Heart right ventricle (tissue), 16 donors: ENCODE data around the gene RRAS2. TPM values are rescaled to one million over a fixed set of nuclear protein-coding genes. Genes with fewer than 3 reads are reported as not detected.

Source experiments
- ATAC-seq, 8 donors: fragments of 200-7000 bp; cut with Tn5 transposase; one replicate each; pipeline ENCODE4 v1.9.1; 2020; ENCODE audit warnings: mild to moderate bottlenecking in 8 of 8, moderate library complexity in 8 of 8, moderate number of reproducible peaks in 1 of 8
- DNase-seq, 2 donors: peaks; one replicate each; pipeline ENCODE4 v3.0.0-alpha.2; 2020
- H3K27ac ChIP-seq, 10 donors: fragments of 200-600 bp; sonication (generic) in 2 of 10; one replicate each; pipeline versions ENCODE4 v1.5.0 to v1.8.0; 2020 to 2022; ENCODE audit warnings: mild to moderate bottlenecking in 3 of 10
- H3K27me3 ChIP-seq, 7 donors: fragments of 200-600 bp; one replicate each; pipeline ENCODE4 v1.8.0; 2021 to 2022; ENCODE audit warnings: mild to moderate bottlenecking in 2 of 7
- H3K36me3 ChIP-seq, 9 donors: fragments of 200-600 bp; sonication (generic) in 1 of 9; one replicate each; pipeline versions ENCODE4 v1.5.0 to v1.8.0; 2020 to 2022; ENCODE audit warnings: mild to moderate bottlenecking in 2 of 9
- H3K4me1 ChIP-seq, 9 donors: fragments of 200-600 bp; sonication (generic) in 1 of 9; one replicate each; pipeline versions ENCODE4 v1.5.0 to v1.8.0; 2020 to 2022; ENCODE audit warnings: mild to moderate bottlenecking in 4 of 9
- H3K4me3 ChIP-seq, 10 donors: fragments of 200-600 bp; sonication (generic) in 2 of 10; one replicate each; pipeline versions ENCODE4 v1.5.0 to v1.8.0; 2020 to 2022; ENCODE audit warnings: mild to moderate bottlenecking in 7 of 10, moderate library complexity in 2 of 10
- H3K9me3 ChIP-seq, 11 donors: fragments of 200-600 bp in 10 of 11; sonication (generic) in 2 of 11; one replicate each; pipeline versions ENCODE4 v1.5.0 to v1.8.0; 2013 to 2022; ENCODE audit warnings: mild to moderate bottlenecking in 2 of 11, control low read depth in 1 of 11, moderate library complexity in 1 of 11
- CTCF ChIP-seq, 9 donors: fragments of 200-600 bp; sonication (generic) in 2 of 9; IDR thresholded peaks; one replicate each; pipeline versions ENCODE4 v1.5.0 to v1.8.0; 2021 to 2022; ENCODE audit warnings: antibody characterized with exemption in 9 of 9, mild to moderate bottlenecking in 5 of 9, moderate library complexity in 1 of 9
- WGBS, 2 donors: extraction: QIAGEN DNeasy Blood & Tissue Kit; methylation state at CpG; one replicate each; pipeline ENCODE4 v1.1.7; 2013; ENCODE audit warnings: inconsistent platforms in 1 of 2; 5-methylcytosine and 5-hydroxymethylcytosine counted together
- intact Hi-C, 10 donors: fragments of 100-400 bp; cut with DNase I; formaldehyde crosslinking; loops; one replicate each; pipeline versions ENCODE4 v1.11.1 to v1.14.2; 2022
- polyA plus RNA-seq, 2 donors: library from polyadenylated mRNA; stranded (reverse); fragments of 200-250 nt; gene quantifications; one replicate each; pipeline ENCODE4 v1.2.3, GENCODE V29; 2013
- total RNA-seq, 10 donors: library from RNA; stranded (reverse); fragmentation: NEBNext Ultra II Directional in 3 of 10; extraction: Animal tissue kit (Norgen Biotek cat#: 25700) in 3 of 10; gene quantifications; one replicate each; pipeline versions ENCODE4 v1.2.1 to v1.2.4, GENCODE V29; 2021 to 2023
- donor health status: Arrhythmogenic right ventricular cardiomyopathy.
- donor health status: ischemic (EF 13 %, LVEDD 7.1; RV severe dilation, severe dysfunction).
- donor health status: healthy with polysubstance abuse.
- donor health status: DM: no; HTN: yes; CAD: no.
- donor health status: DM: no; HTN: no; CAD: no.
- donor health status: ischemic (EF 25% LVEDD 6.9; RV normal size, moderate dysfunction).
- donor health status: ischemic (EF 25% LVEDD 5.7; RV mildly dilated, moderate dysfunction).
- donor health status: healthy.
- donor health status: DM: yes; HTN: yes; CAD: no.
- donor health status: Ischemic cardiomyopathy.
- donor health status: ischemic (EF 35%, LVEDD 5.7; RV mildly dilated, moderate dysfunction).
- donor health status: nonischemic (EF 11% LVEDD 7.7; RV severe dilation, severe dysfunction).
- donor health status: DM: yes; HTN: yes; CAD: no.
- donor health status: PGD.
- donor health status: ischemic (EF 29% LVEDD 5.4; RV normal size, mild dysfunction).
- donor health status: nonischemic (EF 23%, LVEDD 6.1; RV moderate dilation, normal function).

RRAS2 gene
- total and polyA plus RNA-seq, 12 donors = 20.8 to 142 (median 37.3) TPM

- ATAC-seq (peak; percentile 17 to 69 (median 48)), DNase-seq (peak; percentile 46 to 51)
- Histone ChIP-seq H3K4me1 (peaks cover 0 to 20% (median 5%) of the 10 kb centered on the region in 9 donors), H3K36me3 (no peaks in the 10 kb centered on the region), H3K27ac (no peak overlapping the region), H3K9me3 (no peaks in the 10 kb centered on the region), H3K4me3 (no peak overlapping the region), H3K27me3 (peaks cover 0 to 59% (median 16%) of the 10 kb centered on the region in 7 donors)
- TF ChIP-seq CTCF (IDR thresholded peaks at IDR 0.05) = peak; percentile 83 to 95 (median 91)
- 33 to 36% methylated on average over 10 of the region's 10 CpGs for WGBS, 2 donors
- intact Hi-C loops = loop anchor here (1.0 to 10.0 kb wide), 10 partner anchors 95 to 765 kb away; no protein-coding TSS in a partner anchor
Measured at GRCh38 chr11:14249121-14249963, 109.6 kb downstream of the RRAS2 start.

GRCh38 chr11:14248580-14248981 lies 110.4 kb downstream of the RRAS2 start:
- H3K27ac ChIP-seq = no peak overlapping the region
- H3K27me3 ChIP-seq = peaks cover 0 to 63% (median 16%) of the 10 kb centered on the region in 7 donors
- DNase-seq (no peak), ATAC-seq (peak in 2 of 8 donors; percentile 37 to 40)
- intact Hi-C loops = loop anchor here in 9 of 10 donors (2.0 to 10.0 kb wide), 8 partner anchors 94 to 764 kb away; no protein-coding TSS in a partner anchor
- H3K9me3 ChIP-seq = no peaks in the 10 kb centered on the region
- no peak overlapping the region for H3K4me3 ChIP-seq
- WGBS, 2 donors = 47 to 48% methylated on average over 5 of the region's 5 CpGs
- peaks cover 0 to 15% (median 5%) of the 10 kb centered on the region in 9 donors for H3K4me1 ChIP-seq
- no peaks in the 10 kb centered on the region for H3K36me3 ChIP-seq
- TF ChIP-seq CTCF (IDR thresholded peaks at IDR 0.05) = peak in 1 of 9 donors; percentile 11

GRCh38 chr11:14245444-14245843 lies 113.5 kb downstream of the RRAS2 start:
- no peak for ATAC-seq
- Histone ChIP-seq H3K36me3 (no peaks in the 10 kb centered on the region), H3K27me3 (peaks cover 0 to 56% (median 14%) of the 10 kb centered on the region in 7 donors), H3K27ac (no peak overlapping the region), H3K9me3 (no peaks in the 10 kb centered on the region), H3K4me3 (no peak overlapping the region), H3K4me1 (peaks cover 0 to 22% (median 5%) of the 10 kb centered on the region in 9 donors)
- intact Hi-C loops = loop anchor here in 9 of 10 donors (5.0 to 10.0 kb wide), 6 partner anchors 91 to 761 kb away; no protein-coding TSS in a partner anchor
- TF ChIP-seq CTCF (IDR thresholded peaks at IDR 0.05) = no peak
- 77 to 83% methylated on average over 2 of the region's 2 CpGs for WGBS, 2 donors
- no peak for DNase-seq

- Histone ChIP-seq H3K27ac (no peak overlapping the region), H3K4me3 (no peak overlapping the region), H3K9me3 (no peaks in the 10 kb centered on the region), H3K27me3 (peaks cover 0 to 51% (median 14%) of the 10 kb centered on the region in 7 donors), H3K4me1 (peaks cover 0 to 22% (median 5%) of the 10 kb centered on the region in 9 donors), H3K36me3 (no peaks in the 10 kb centered on the region)
- TF ChIP-seq CTCF (IDR thresholded peaks at IDR 0.05) = no peak
- no peak for ATAC-seq
- WGBS, 2 donors = 85 to 88% methylated on average over 8 of the region's 8 CpGs
- intact Hi-C loops = loop anchor here in 9 of 10 donors (5.0 to 10.0 kb wide), 6 partner anchors 90 to 760 kb away; no protein-coding TSS in a partner anchor
- no peak for DNase-seq
Measured at GRCh38 chr11:14244926-14245325, 114.1 kb downstream of the RRAS2 start.
